ENCODE data around the gene COL4A2. TPM values are rescaled to one million over a fixed set of nuclear protein-coding genes. Genes with fewer than 3 reads are reported as not detected.

The COL4A2 gene
- total RNA-seq, 3 donors from 2014 or later (not counting 1 experiment from before 2014, with no cell fraction given): not detected

GRCh38 chr13:110331362-110331761 is 24.3 kb downstream of the COL4A2 start:
- Histone ChIP-seq H3K27me3 (ENCODE audit: control insufficient read depth, insufficient read depth, low read length) (no peaks in the 10 kb centered on the region), H3K27ac (ENCODE audit: low read length) (no peak overlapping the region), H3K9me3 (ENCODE audit: control insufficient read depth, insufficient read depth, low read length) (no peaks in the 10 kb centered on the region), H3K36me3 (ENCODE audit: control insufficient read depth, insufficient read depth, low read length) (no peaks in the 10 kb centered on the region), H3K4me1 (ENCODE audit: control insufficient read depth, insufficient read depth, low read length) (no peaks in the 10 kb centered on the region), H3K4me3 (ENCODE audit: low read length) (no peak overlapping the region)
- Mint-ChIP-seq H3K4me1 (no peaks in the 10 kb centered on the region), H3K27me3 (ENCODE audit: low read depth in 2 of 2) (peaks cover 12 to 68% of the 10 kb centered on the region in 2 donors), H3K27ac (no peak overlapping the region), H3K9me3 (no peaks in the 10 kb centered on the region), H3K4me3 (no peak overlapping the region), H3K36me3 (no peaks in the 10 kb centered on the region)
- DNase-seq: no peak
- WGBS (ENCODE audit: insufficient coverage): 84% methylated on average over 9 of the region's 11 CpGs
- intact Hi-C loops (cut with micrococcal nuclease): no loop called here
- no peak for TF ChIP-seq CTCF (IDR thresholded peaks at IDR 0.05)
- no peak for ATAC-seq

GRCh38 chr13:110332750-110333149 is 25.7 kb downstream of the COL4A2 start:
- Histone ChIP-seq H3K27me3 (ENCODE audit: control insufficient read depth, insufficient read depth, low read length) (no peaks in the 10 kb centered on the region), H3K9me3 (ENCODE audit: control insufficient read depth, insufficient read depth, low read length) (no peaks in the 10 kb centered on the region), H3K36me3 (ENCODE audit: control insufficient read depth, insufficient read depth, low read length) (no peaks in the 10 kb centered on the region), H3K4me3 (ENCODE audit: low read length) (no peak overlapping the region), H3K4me1 (ENCODE audit: control insufficient read depth, insufficient read depth, low read length) (no peaks in the 10 kb centered on the region), H3K27ac (ENCODE audit: low read length) (no peak overlapping the region)
- Mint-ChIP-seq H3K27me3 (ENCODE audit: low read depth in 2 of 2) (peaks cover 6 to 56% of the 10 kb centered on the region in 2 donors), H3K9me3 (no peaks in the 10 kb centered on the region), H3K4me3 (no peak overlapping the region), H3K36me3 (no peaks in the 10 kb centered on the region), H3K4me1 (no peaks in the 10 kb centered on the region), H3K27ac (no peak overlapping the region)
- TF ChIP-seq CTCF (IDR thresholded peaks at IDR 0.05): no peak
- WGBS (ENCODE audit: insufficient coverage): 87% methylated on average over 2 of the region's 2 CpGs
- intact Hi-C loops (cut with micrococcal nuclease): no loop called here
- ATAC-seq (no peak), DNase-seq (no peak)

GRCh38 chr13:110333837-110334236 is 26.8 kb downstream of the COL4A2 start:
- intact Hi-C loops (cut with micrococcal nuclease): no loop called here
- Histone ChIP-seq H3K4me3 (ENCODE audit: low read length) (no peak overlapping the region), H3K9me3 (ENCODE audit: control insufficient read depth, insufficient read depth, low read length) (no peaks in the 10 kb centered on the region), H3K27ac (ENCODE audit: low read length) (no peak overlapping the region), H3K4me1 (ENCODE audit: control insufficient read depth, insufficient read depth, low read length) (no peaks in the 10 kb centered on the region), H3K27me3 (ENCODE audit: control insufficient read depth, insufficient read depth, low read length) (no peaks in the 10 kb centered on the region), H3K36me3 (ENCODE audit: control insufficient read depth, insufficient read depth, low read length) (no peaks in the 10 kb centered on the region)
- DNase-seq: no peak
- Mint-ChIP-seq H3K27me3 (ENCODE audit: low read depth in 2 of 2) (peaks cover 12 to 51% of the 10 kb centered on the region in 2 donors), H3K27ac (no peak overlapping the region), H3K9me3 (peaks cover 0 to 2% of the 10 kb centered on the region in 2 donors), H3K4me1 (no peaks in the 10 kb centered on the region), H3K4me3 (no peak overlapping the region), H3K36me3 (no peaks in the 10 kb centered on the region)
- WGBS (ENCODE audit: insufficient coverage): 76% methylated on average over 12 of the region's 12 CpGs
- no peak for TF ChIP-seq CTCF (IDR thresholded peaks at IDR 0.05)
- ATAC-seq: no peak

- peaks cover 15 to 51% of the 10 kb centered on the region in 2 donors for H3K27me3 Mint-ChIP-seq (ENCODE audit: low read depth in 2 of 2)
- WGBS (ENCODE audit: insufficient coverage): 87% methylated on average over 7 of the region's 8 CpGs
- no peak for TF ChIP-seq CTCF (IDR thresholded peaks at IDR 0.05)
Observed at GRCh38 chr13:110334256-110334655, 27.2 kb downstream of the COL4A2 start.

More at GRCh38 chr13:110334256-110334655, 27.2 kb downstream of the COL4A2 start:
- H3K4me3 Mint-ChIP-seq: no peak overlapping the region
- no peaks in the 10 kb centered on the region for H3K36me3 ChIP-seq (ENCODE audit: control insufficient read depth, insufficient read depth, low read length)
- H3K27ac Mint-ChIP-seq: no peak overlapping the region
- no peak overlapping the region for H3K4me3 ChIP-seq (ENCODE audit: low read length)
- intact Hi-C loops (cut with micrococcal nuclease): no loop called here
- ATAC-seq (no peak), DNase-seq (no peak)
- H3K9me3 ChIP-seq (ENCODE audit: control insufficient read depth, insufficient read depth, low read length): no peaks in the 10 kb centered on the region
- no peaks in the 10 kb centered on the region for H3K4me1 Mint-ChIP-seq
- H3K27ac ChIP-seq (ENCODE audit: low read length): no peak overlapping the region
- no peaks in the 10 kb centered on the region for H3K36me3 Mint-ChIP-seq
- peaks cover 0 to 2% of the 10 kb centered on the region in 2 donors for H3K9me3 Mint-ChIP-seq
- H3K27me3 ChIP-seq (ENCODE audit: control insufficient read depth, insufficient read depth, low read length): no peaks in the 10 kb centered on the region
- no peaks in the 10 kb centered on the region for H3K4me1 ChIP-seq (ENCODE audit: control insufficient read depth, insufficient read depth, low read length)

All from natural killer cell (primary cell).